ENCODE data around the gene RALGDS. TPM values are rescaled to one million over a fixed set of nuclear protein-coding genes. Genes with fewer than 3 reads are reported as not detected.

The RALGDS gene
- total and polyA plus RNA-seq, 9 of the 15 experiments (the other 6 are each of a cell fraction or from before 2014, with no cell fraction given), result 0.75 to 43.3 (median 27.1) TPM

DNA sequence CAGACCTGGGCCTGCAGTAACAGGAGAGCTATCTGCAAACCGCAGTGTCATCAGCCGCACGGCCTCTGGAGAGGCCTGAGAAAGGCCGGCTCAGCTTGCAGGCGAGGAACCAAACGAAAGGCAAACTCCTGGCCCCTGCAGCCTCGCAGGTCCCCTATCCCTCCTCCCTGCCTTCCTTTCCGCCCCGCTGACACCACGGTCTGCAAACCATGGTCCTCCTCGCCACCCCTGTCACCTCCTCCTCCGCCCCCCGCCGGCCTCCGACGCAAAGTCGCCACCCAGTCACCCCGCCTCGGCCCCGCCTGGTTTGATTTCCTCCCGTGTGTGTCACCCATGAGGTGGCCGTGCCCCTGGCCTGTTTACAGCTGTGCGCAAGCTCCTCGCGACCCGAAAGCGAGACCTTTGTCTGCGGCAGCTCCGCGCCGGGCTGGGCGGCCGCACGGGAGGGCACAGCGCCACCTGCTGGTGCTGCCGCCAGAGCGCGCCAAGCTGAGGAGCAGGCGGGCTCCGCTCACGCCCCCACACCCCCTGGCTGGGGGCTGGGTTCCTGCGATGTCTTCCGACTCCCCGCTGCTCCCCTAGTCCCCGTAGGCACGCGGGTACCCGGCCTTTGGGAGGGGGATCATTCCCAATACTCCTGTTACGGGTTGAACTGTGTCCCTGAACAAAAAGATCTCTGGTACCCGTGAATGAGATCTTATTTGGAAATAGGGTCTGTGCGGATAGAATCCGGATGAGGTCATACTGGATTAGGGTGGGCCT, 23.3 kb upstream of the RALGDS start (continued):
- no peak for TF ChIP-seq NEUROD1 (IDR thresholded peaks at IDR 0.05; ENCODE audit: borderline replicate concordance, low read depth, low read length, partially characterized antibody)
- TF ChIP-seq ARHGAP35 (IDR thresholded peaks at IDR 0.05; ENCODE audit: partially characterized antibody), result no peak
- TF ChIP-seq TCFL5 (CRISPR knock-in tag; conservative IDR thresholded peaks at IDR 0.05), result no peak
- TF ChIP-seq MECOM (CRISPR knock-in tag; IDR thresholded peaks at IDR 0.05), result no peak
- TF ChIP-seq, protein P1, sequence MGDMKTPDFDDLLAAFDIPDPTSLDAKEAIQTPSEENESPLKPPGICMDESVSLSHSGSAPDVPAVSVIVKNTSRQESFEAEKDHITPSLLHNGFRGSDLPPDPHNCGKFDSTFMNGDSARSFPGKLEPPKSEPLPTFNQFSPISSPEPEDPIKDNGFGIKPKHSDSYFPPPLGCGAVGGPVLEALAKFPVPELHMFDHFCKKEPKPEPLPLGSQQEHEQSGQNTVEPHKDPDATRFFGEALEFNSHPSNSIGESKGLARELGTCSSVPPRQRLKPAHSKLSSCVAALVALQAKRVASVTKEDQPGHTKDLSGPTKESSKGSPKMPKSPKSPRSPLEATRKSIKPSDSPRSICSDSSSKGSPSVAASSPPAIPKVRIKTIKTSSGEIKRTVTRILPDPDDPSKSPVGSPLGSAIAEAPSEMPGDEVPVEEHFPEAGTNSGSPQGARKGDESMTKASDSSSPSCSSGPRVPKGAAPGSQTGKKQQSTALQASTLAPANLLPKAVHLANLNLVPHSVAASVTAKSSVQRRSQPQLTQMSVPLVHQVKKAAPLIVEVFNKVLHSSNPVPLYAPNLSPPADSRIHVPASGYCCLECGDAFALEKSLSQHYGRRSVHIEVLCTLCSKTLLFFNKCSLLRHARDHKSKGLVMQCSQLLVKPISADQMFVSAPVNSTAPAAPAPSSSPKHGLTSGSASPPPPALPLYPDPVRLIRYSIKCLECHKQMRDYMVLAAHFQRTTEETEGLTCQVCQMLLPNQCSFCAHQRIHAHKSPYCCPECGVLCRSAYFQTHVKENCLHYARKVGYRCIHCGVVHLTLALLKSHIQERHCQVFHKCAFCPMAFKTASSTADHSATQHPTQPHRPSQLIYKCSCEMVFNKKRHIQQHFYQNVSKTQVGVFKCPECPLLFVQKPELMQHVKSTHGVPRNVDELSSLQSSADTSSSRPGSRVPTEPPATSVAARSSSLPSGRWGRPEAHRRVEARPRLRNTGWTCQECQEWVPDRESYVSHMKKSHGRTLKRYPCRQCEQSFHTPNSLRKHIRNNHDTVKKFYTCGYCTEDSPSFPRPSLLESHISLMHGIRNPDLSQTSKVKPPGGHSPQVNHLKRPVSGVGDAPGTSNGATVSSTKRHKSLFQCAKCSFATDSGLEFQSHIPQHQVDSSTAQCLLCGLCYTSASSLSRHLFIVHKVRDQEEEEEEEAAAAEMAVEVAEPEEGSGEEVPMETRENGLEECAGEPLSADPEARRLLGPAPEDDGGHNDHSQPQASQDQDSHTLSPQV (IDR thresholded peaks at IDR 0.05), result peak; percentile 92
- no peak for TF ChIP-seq RBM25 (IDR thresholded peaks at IDR 0.05; ENCODE audit: low read depth, low read length, severe bottlenecking)
- peak; percentile 75 for TF ChIP-seq C11orf30 (IDR thresholded peaks at IDR 0.05; ENCODE audit: low read depth)
- no peak for TF ChIP-seq ZBTB8A (IDR thresholded peaks at IDR 0.05; ENCODE audit: partially characterized antibody)
- TF ChIP-seq, protein P2, sequence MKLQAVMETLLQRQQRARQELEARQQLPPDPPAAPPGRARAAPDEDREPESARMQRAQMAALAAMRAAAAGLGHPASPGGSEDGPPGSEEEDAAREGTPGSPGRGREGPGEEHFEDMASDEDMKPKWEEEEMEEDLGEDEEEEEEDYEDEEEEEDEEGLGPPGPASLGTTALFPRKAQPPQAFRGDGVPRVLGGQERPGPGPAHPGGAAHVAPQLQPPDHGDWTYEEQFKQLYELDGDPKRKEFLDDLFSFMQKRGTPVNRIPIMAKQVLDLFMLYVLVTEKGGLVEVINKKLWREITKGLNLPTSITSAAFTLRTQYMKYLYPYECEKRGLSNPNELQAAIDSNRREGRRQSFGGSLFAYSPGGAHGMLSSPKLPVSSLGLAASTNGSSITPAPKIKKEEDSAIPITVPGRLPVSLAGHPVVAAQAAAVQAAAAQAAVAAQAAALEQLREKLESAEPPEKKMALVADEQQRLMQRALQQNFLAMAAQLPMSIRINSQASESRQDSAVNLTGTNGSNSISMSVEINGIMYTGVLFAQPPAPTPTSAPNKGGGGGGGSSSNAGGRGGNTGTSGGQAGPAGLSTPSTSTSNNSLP (IDR thresholded peaks at IDR 0.05; ENCODE audit: borderline replicate concordance, low read depth, low read length), result no peak
- TF ChIP-seq, protein P3, sequence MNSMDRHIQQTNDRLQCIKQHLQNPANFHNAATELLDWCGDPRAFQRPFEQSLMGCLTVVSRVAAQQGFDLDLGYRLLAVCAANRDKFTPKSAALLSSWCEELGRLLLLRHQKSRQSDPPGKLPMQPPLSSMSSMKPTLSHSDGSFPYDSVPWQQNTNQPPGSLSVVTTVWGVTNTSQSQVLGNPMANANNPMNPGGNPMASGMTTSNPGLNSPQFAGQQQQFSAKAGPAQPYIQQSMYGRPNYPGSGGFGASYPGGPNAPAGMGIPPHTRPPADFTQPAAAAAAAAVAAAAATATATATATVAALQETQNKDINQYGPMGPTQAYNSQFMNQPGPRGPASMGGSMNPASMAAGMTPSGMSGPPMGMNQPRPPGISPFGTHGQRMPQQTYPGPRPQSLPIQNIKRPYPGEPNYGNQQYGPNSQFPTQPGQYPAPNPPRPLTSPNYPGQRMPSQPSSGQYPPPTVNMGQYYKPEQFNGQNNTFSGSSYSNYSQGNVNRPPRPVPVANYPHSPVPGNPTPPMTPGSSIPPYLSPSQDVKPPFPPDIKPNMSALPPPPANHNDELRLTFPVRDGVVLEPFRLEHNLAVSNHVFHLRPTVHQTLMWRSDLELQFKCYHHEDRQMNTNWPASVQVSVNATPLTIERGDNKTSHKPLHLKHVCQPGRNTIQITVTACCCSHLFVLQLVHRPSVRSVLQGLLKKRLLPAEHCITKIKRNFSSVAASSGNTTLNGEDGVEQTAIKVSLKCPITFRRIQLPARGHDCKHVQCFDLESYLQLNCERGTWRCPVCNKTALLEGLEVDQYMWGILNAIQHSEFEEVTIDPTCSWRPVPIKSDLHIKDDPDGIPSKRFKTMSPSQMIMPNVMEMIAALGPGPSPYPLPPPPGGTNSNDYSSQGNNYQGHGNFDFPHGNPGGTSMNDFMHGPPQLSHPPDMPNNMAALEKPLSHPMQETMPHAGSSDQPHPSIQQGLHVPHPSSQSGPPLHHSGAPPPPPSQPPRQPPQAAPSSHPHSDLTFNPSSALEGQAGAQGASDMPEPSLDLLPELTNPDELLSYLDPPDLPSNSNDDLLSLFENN (IDR thresholded peaks at IDR 0.05; ENCODE audit: low read depth in 2 of 2, low read length in 2 of 2), result no peak
- TF ChIP-seq MBD2 (IDR thresholded peaks at IDR 0.05; ENCODE audit: borderline replicate concordance, low read depth), result peak; percentile 45; the same call in 1 of the 2 replicates
- TF ChIP-seq, protein P4, sequence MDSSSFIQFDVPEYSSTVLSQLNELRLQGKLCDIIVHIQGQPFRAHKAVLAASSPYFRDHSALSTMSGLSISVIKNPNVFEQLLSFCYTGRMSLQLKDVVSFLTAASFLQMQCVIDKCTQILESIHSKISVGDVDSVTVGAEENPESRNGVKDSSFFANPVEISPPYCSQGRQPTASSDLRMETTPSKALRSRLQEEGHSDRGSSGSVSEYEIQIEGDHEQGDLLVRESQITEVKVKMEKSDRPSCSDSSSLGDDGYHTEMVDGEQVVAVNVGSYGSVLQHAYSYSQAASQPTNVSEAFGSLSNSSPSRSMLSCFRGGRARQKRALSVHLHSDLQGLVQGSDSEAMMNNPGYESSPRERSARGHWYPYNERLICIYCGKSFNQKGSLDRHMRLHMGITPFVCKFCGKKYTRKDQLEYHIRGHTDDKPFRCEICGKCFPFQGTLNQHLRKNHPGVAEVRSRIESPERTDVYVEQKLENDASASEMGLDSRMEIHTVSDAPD (CRISPR knock-in tag; IDR thresholded peaks at IDR 0.05), result no peak
- no peak for TF ChIP-seq ZNF41 (CRISPR knock-in tag; conservative IDR thresholded peaks at IDR 0.05)
- no peak for TF ChIP-seq ZC3H8 (IDR thresholded peaks at IDR 0.05)
- TF ChIP-seq PHF8 (IDR thresholded peaks at IDR 0.05; ENCODE audit: borderline replicate concordance, low read length), result peak; percentile 19; the same call in 1 of the 2 replicates
